H9 (cell line): ENCODE results near the gene PLCL1. TPM values are rescaled to one million over a fixed set of nuclear protein-coding genes. Genes with fewer than 3 reads are reported as not detected.

ENCODE experiments used
- DNase-seq: peaks from one replicate; pipeline ENCODE4 v3.0.0-alpha.2; 2017
- H2AFZ ChIP-seq: one replicate; pipeline ENCODE4 v1.6.1; 2013; ENCODE audit warnings: mild to moderate bottlenecking, low read length, control low read depth, moderate library complexity
- H2AK5ac ChIP-seq: 2 replicates; pipeline ENCODE4 v1.6.1; 2013; ENCODE audit warnings: low read length, control low read depth, mixed read lengths; ENCODE audit not compliant: insufficient read length
- H2BK120ac ChIP-seq: one replicate; pipeline ENCODE4 v1.6.1; 2013; ENCODE audit warnings: low read depth, mild to moderate bottlenecking, low read length, control low read depth, inconsistent platforms; ENCODE audit not compliant: poor library complexity, severe bottlenecking
- H2BK12ac ChIP-seq: 2 replicates; pipeline ENCODE4 v1.6.1; 2013; ENCODE audit warnings: low read length, control low read depth, mixed read lengths, low read depth; ENCODE audit not compliant: insufficient read length
- H2BK15ac ChIP-seq: 2 replicates; pipeline ENCODE4 v1.6.1; 2013; ENCODE audit warnings: low read depth, low read length, control low read depth
- H2BK20ac ChIP-seq: one replicate; pipeline ENCODE4 v1.6.1; 2013; ENCODE audit warnings: low read depth, mild to moderate bottlenecking, low read length, control low read depth, inconsistent platforms; ENCODE audit not compliant: poor library complexity, severe bottlenecking
- H2BK5ac ChIP-seq: 2 replicates; pipeline ENCODE4 v1.6.1; 2013; ENCODE audit warnings: low read length, control low read depth, mixed read lengths; ENCODE audit not compliant: insufficient read length
- H3K14ac ChIP-seq: 2 replicates; pipeline ENCODE4 v1.6.1; 2013; ENCODE audit warnings: low read length, control low read depth; ENCODE audit not compliant: insufficient read depth
- H3K18ac ChIP-seq: 2 replicates; pipeline ENCODE4 v1.6.1; 2013; ENCODE audit warnings: low read depth, mild to moderate bottlenecking, mixed read lengths, low read length, control low read depth; ENCODE audit not compliant: insufficient read length
- H3K23ac ChIP-seq: 2 replicates; pipeline ENCODE4 v1.6.1; 2013; ENCODE audit warnings: low read length, control low read depth, mixed read lengths, low read depth; ENCODE audit not compliant: insufficient read length
- H3K23me2 ChIP-seq: 2 replicates; pipeline ENCODE4 v1.6.1; 2013; ENCODE audit warnings: low read depth, mild to moderate bottlenecking, mixed read lengths, low read length, control low read depth; ENCODE audit not compliant: insufficient read length, poor library complexity, severe bottlenecking
- H3K27ac ChIP-seq: 2 replicates; pipeline ENCODE4 v1.5.1; 2013; ENCODE audit warnings: low read length, control low read depth, mixed read lengths, low read depth; ENCODE audit not compliant: insufficient read length
- H3K27me3 ChIP-seq: 2 replicates; pipeline ENCODE4 v1.6.1; 2013; ENCODE audit warnings: low read length, control low read depth, inconsistent platforms; ENCODE audit not compliant: insufficient read depth
- H3K4ac ChIP-seq: 2 replicates; pipeline ENCODE4 v1.6.1; 2013; ENCODE audit warnings: low read depth, mild to moderate bottlenecking, control low read depth, inconsistent platforms, low read length, moderate library complexity
- H3K4me1 ChIP-seq: 2 replicates; pipeline ENCODE4 v1.6.1; 2013; ENCODE audit warnings: low read length, control low read depth, inconsistent platforms; ENCODE audit not compliant: insufficient read depth
- H3K4me2 ChIP-seq: 2 replicates; pipeline ENCODE4 v1.6.1; 2013; ENCODE audit warnings: low read length, control low read depth, mixed read lengths; ENCODE audit not compliant: insufficient read length, insufficient read depth
- H3K56ac ChIP-seq: 2 replicates; pipeline ENCODE4 v1.6.1; 2013; ENCODE audit warnings: low read depth, mild to moderate bottlenecking, mixed read lengths, low read length, control low read depth; ENCODE audit not compliant: insufficient read length
- H3K79me1 ChIP-seq: 2 replicates; pipeline ENCODE4 v1.6.1; 2013; ENCODE audit warnings: low read depth, mild to moderate bottlenecking, moderate library complexity, low read length, control low read depth, inconsistent platforms; ENCODE audit not compliant: insufficient read depth, poor library complexity, severe bottlenecking
- H3K79me2 ChIP-seq: 2 replicates; pipeline ENCODE4 v1.6.1; 2013; ENCODE audit warnings: low read length, control low read depth, inconsistent platforms; ENCODE audit not compliant: insufficient read depth
- H3K9ac ChIP-seq: 2 replicates; pipeline ENCODE4 v1.6.1; 2013; ENCODE audit warnings: low read length, control low read depth, mixed read lengths; ENCODE audit not compliant: insufficient read length; ENCODE audit errors: extremely low read depth
- H3K9me3 ChIP-seq: one replicate; pipeline ENCODE4 v1.6.1; 2013; ENCODE audit warnings: low read depth, low read length, inconsistent platforms; ENCODE audit not compliant: control insufficient read depth
- H3T11ph ChIP-seq: one replicate; pipeline ENCODE4 v1.6.1; 2013; ENCODE audit warnings: mild to moderate bottlenecking, low read length, control low read depth, inconsistent platforms
- H4K20me1 ChIP-seq: one replicate; pipeline ENCODE4 v1.6.1; 2013; ENCODE audit not compliant: control insufficient read depth, insufficient read length, insufficient read depth
- H4K5ac ChIP-seq: 2 replicates; pipeline ENCODE4 v1.6.1; 2013; ENCODE audit warnings: low read depth, mild to moderate bottlenecking, mixed read lengths, low read length, control low read depth; ENCODE audit not compliant: insufficient read length
- H4K8ac ChIP-seq: replicated peaks from 2 replicates; pipeline ENCODE4 v1.6.1; 2013; ENCODE audit warnings: low read length, control low read depth, mixed read lengths, low read depth; ENCODE audit not compliant: insufficient read length
- H4K91ac ChIP-seq: 2 replicates; pipeline ENCODE4 v1.6.1; 2013; ENCODE audit warnings: low read depth, mild to moderate bottlenecking, moderate library complexity, mixed read lengths, low read length, control low read depth; ENCODE audit not compliant: insufficient read length
- H3K27ac Mint-ChIP-seq, 3 experiments: 2 replicates in 2 of 3; 3 replicates in 1 of 3; pipeline ENCODE4 v1.8.0; 2020 to 2021; ENCODE audit warnings: mixed read lengths in 3 of 3, mild to moderate bottlenecking in 1 of 3, moderate library complexity in 1 of 3
- H3K27me3 Mint-ChIP-seq: 2 replicates; pipeline ENCODE4 v1.8.0; 2021; ENCODE audit warnings: low read depth, mild to moderate bottlenecking, moderate library complexity, mixed read lengths
- H3K36me3 Mint-ChIP-seq, 3 experiments: 2 replicates in 2 of 3; 3 replicates in 1 of 3; pipeline ENCODE4 v1.8.0; 2020 to 2021; ENCODE audit warnings: low read depth in 3 of 3, mixed read lengths in 3 of 3; ENCODE audit not compliant: insufficient read depth in 1 of 3
- H3K4me1 Mint-ChIP-seq, 2 experiments: 2 replicates each; pipeline ENCODE4 v1.8.0; 2020; ENCODE audit warnings: mixed read lengths in 2 of 2
- H3K4me3 Mint-ChIP-seq, 2 experiments: 2 replicates in 1 of 2; 3 replicates in 1 of 2; pipeline ENCODE4 v1.8.0; 2020 to 2021; ENCODE audit warnings: mild to moderate bottlenecking in 2 of 2, mixed read lengths in 2 of 2, moderate library complexity in 1 of 2
- H3K9me3 Mint-ChIP-seq, 2 experiments: 2 replicates in 1 of 2; 3 replicates in 1 of 2; pipeline ENCODE4 v1.8.0; 2020; ENCODE audit warnings: mild to moderate bottlenecking in 2 of 2, mixed read lengths in 2 of 2, moderate library complexity in 1 of 2
- whole genome bisulfite sequencing: extraction: QIAGEN DNeasy Blood & Tissue Kit; methylation state at CpG from one replicate; pipeline ENCODE4 v1.1.7; 2013; ENCODE audit warnings: missing lambda C conversion rate, low lambda C conversion rate, mixed read lengths; ENCODE audit not compliant: insufficient read length; ENCODE audit errors: extremely low coverage; 5-methylcytosine and 5-hydroxymethylcytosine counted together
- total RNA-seq: library from RNA; stranded (reverse); gene quantifications from 2 replicates; pipeline ENCODE4 v1.2.1, GENCODE V29; 2021
- TF ChIP-seq, protein P1 (sequence below): fragments of 200-600 bp; sonication (generic); conservative IDR thresholded peaks from 3 replicates; pipeline ENCODE4 v1.8.0; 2021; ENCODE audit warnings: antibody characterized with exemption, mild to moderate bottlenecking

PLCL1 gene
- total RNA-seq, 1 experiment from 2014 or later, result 0.04 TPM

DNA sequence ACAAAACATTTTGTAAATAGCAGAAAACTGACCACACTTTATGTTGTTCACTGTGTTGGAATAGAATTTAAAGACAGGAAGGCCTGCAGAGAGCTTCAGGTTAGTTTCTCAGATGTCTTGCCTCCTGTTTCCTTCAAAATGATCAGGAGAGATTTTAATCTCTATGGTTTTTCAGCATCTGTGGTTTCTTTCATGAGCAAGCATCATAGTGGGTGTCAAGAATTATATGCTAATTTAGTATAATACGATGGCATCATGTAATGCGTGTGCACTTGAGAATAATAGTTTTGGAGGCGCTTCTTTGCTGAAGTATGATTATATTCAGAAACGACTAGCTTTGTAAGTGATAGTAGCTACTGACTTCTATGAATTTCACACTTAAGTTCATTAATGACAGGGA is 149.9 kb downstream of the PLCL1 start:
- H3K27ac Mint-ChIP-seq, result no peak overlapping the region
- H3K14ac ChIP-seq, result no peak overlapping the region
- H4K91ac ChIP-seq, result no peak overlapping the region
- no peaks in the 10 kb centered on the region for H3K27me3 ChIP-seq
- H3K27me3 Mint-ChIP-seq, result no peaks in the 10 kb centered on the region
- H3K27ac ChIP-seq, result no peak overlapping the region
- no peak overlapping the region for H3K9ac ChIP-seq
- no peak overlapping the region for H2BK15ac ChIP-seq
- no peaks in the 10 kb centered on the region for H3K9me3 ChIP-seq
- H3K4me1 Mint-ChIP-seq, result peaks cover 8 to 9% of the 10 kb centered on the region in 2 experiments
- H2AFZ ChIP-seq, result no peak overlapping the region
- DNase-seq, result no peak
- H3K4ac ChIP-seq, result no peak overlapping the region
- H2AK5ac ChIP-seq, result no peak overlapping the region
- H3K23ac ChIP-seq, result no peak overlapping the region
- no peak overlapping the region for H3K18ac ChIP-seq
- no peaks in the 10 kb centered on the region for H3K23me2 ChIP-seq
- no peak overlapping the region for H4K8ac ChIP-seq
- no peak overlapping the region for H3T11ph ChIP-seq
- no peak overlapping the region for H3K4me3 Mint-ChIP-seq
- H3K36me3 Mint-ChIP-seq, result no peaks in the 10 kb centered on the region
- no peak overlapping the region for H2BK20ac ChIP-seq
- no peaks in the 10 kb centered on the region for H4K20me1 ChIP-seq
- WGBS, result no CpG with 5 or more reads among the region's 4 CpGs
- no peak overlapping the region for H3K56ac ChIP-seq
- no peaks in the 10 kb centered on the region; a peak in 1 of 5 replicates for H3K9me3 Mint-ChIP-seq
- H3K4me2 ChIP-seq, result no peak overlapping the region
- H2BK5ac ChIP-seq, result no peak overlapping the region
- no peak overlapping the region for H2BK12ac ChIP-seq
- no peak overlapping the region for H4K5ac ChIP-seq
- H3K79me1 ChIP-seq, result no peaks in the 10 kb centered on the region
- H2BK120ac ChIP-seq, result no peak overlapping the region
- H3K4me1 ChIP-seq, result no peaks in the 10 kb centered on the region
- no peaks in the 10 kb centered on the region for H3K79me2 ChIP-seq
- TF ChIP-seq, protein P1, sequence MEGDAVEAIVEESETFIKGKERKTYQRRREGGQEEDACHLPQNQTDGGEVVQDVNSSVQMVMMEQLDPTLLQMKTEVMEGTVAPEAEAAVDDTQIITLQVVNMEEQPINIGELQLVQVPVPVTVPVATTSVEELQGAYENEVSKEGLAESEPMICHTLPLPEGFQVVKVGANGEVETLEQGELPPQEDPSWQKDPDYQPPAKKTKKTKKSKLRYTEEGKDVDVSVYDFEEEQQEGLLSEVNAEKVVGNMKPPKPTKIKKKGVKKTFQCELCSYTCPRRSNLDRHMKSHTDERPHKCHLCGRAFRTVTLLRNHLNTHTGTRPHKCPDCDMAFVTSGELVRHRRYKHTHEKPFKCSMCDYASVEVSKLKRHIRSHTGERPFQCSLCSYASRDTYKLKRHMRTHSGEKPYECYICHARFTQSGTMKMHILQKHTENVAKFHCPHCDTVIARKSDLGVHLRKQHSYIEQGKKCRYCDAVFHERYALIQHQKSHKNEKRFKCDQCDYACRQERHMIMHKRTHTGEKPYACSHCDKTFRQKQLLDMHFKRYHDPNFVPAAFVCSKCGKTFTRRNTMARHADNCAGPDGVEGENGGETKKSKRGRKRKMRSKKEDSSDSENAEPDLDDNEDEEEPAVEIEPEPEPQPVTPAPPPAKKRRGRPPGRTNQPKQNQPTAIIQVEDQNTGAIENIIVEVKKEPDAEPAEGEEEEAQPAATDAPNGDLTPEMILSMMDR, result no peak
